HepG2 (cell line): ENCODE results near the gene PLA2G2E.
A peak's percentile ranks its signal among the peaks of the same experiment; 100 is the strongest.

Experiments
- ESRRA ChIP-seq: sonication (generic); formaldehyde crosslinking; IDR thresholded peaks from 2 replicates; pipeline ENCODE4 v1.5.1; 2020; ENCODE audit warnings: mild to moderate bottlenecking, low read depth, missing genetic modification reagents
- EZH2 ChIP-seq: conservative IDR thresholded peaks from 2 replicates; pipeline ENCODE4 v1.6.1; 2012; ENCODE audit warnings: mild to moderate bottlenecking, low read depth, low read length, moderate library complexity
- POLR2AphosphoS5 ChIP-seq: IDR thresholded peaks from 2 replicates; pipeline ENCODE4 v1.6.1; 2012; ENCODE audit warnings: low read depth, low read length
- SIN3A ChIP-seq: IDR thresholded peaks from 2 replicates; pipeline ENCODE4 v1.6.1; 2011; ENCODE audit warnings: low read depth, mild to moderate bottlenecking, control low read depth, low read length, borderline replicate concordance
- TCF7 ChIP-seq: sonication (generic); IDR thresholded peaks from 2 replicates; pipeline ENCODE4 v1.6.1; 2016; ENCODE audit warnings: antibody characterized with exemption, low read depth
- ZNF431 ChIP-seq: sonication (generic); formaldehyde crosslinking; IDR thresholded peaks from 2 replicates; pipeline ENCODE4 v1.9.0; 2022; ENCODE audit warnings: missing genetic modification reagents, low read depth, mild to moderate bottlenecking, borderline replicate concordance
- ZNF878 ChIP-seq: sonication (generic); formaldehyde crosslinking; IDR thresholded peaks from 2 replicates; pipeline ENCODE4 v1.8.1; 2023; ENCODE audit warnings: mild to moderate bottlenecking, missing genetic modification reagents, moderate library complexity
- TF ChIP-seq, protein P1 (sequence below): sonication (generic); formaldehyde crosslinking; IDR thresholded peaks from 2 replicates; pipeline ENCODE4 v1.5.0; 2020; ENCODE audit warnings: mild to moderate bottlenecking, missing genetic modification reagents, moderate library complexity
- TF ChIP-seq, protein P2 (sequence below): fragments of 450-650 bp; IDR thresholded peaks from 2 replicates; pipeline ENCODE4 v1.6.1; 2017
- TF ChIP-seq, protein P3 (sequence below): sonication (generic); formaldehyde crosslinking; IDR thresholded peaks from 2 replicates; pipeline ENCODE4 v1.4.0; 2020; ENCODE audit warnings: missing genetic modification reagents
- TF ChIP-seq, protein P4 (sequence below): sonication (generic); formaldehyde crosslinking; IDR thresholded peaks from 2 replicates; pipeline ENCODE4 v1.4.0; 2020; ENCODE audit warnings: mild to moderate bottlenecking, missing genetic modification reagents

DNA sequence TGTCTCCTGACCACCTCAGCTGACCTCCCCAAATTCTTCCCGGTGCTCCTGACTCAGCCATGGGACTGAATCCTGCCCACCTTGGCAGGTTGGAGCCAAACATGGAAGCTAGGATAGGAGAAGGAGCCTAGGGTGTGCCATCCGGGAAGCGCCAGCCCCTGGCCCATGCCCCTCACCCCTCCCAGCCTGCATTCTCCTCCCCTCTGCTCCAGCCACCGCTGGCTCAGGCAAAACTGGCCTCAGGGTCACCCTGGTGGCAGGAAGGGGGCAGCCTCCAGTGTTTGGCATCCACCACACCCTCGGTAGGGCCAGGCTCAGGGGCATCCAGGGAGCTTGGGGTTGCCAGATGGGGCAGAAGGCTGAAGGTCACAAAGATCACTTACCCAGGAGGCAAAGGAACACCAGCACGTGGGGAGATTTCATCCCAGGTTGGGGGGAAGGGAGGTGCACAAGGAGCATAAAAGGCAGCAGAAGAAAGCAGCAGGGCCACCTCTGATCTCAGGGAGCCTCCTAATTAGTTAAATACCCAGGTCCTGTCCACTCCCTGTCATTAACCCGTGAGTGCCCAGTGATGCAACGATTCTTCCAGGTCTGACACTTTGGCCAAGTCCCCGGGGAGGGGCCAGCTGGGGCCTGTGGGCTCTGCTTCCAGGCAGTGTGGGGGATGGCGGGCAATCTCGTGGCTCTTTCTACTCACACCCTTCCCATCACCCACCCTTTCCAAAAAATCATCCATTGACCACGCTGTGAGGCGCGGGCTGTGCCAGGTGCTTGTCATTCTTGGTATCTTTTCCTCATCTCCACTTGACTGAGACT is at the start of gene PLA2G2E:
- TF ChIP-seq SIN3A (no peak), EZH2 (no peak), TCF7 (no peak), POLR2AphosphoS5 (no peak), ZNF878 (CRISPR knock-in tag) (no peak), ZNF431 (CRISPR knock-in tag) (no peak), ESRRA (CRISPR knock-in tag) (no peak)
- TF ChIP-seq, protein P1, sequence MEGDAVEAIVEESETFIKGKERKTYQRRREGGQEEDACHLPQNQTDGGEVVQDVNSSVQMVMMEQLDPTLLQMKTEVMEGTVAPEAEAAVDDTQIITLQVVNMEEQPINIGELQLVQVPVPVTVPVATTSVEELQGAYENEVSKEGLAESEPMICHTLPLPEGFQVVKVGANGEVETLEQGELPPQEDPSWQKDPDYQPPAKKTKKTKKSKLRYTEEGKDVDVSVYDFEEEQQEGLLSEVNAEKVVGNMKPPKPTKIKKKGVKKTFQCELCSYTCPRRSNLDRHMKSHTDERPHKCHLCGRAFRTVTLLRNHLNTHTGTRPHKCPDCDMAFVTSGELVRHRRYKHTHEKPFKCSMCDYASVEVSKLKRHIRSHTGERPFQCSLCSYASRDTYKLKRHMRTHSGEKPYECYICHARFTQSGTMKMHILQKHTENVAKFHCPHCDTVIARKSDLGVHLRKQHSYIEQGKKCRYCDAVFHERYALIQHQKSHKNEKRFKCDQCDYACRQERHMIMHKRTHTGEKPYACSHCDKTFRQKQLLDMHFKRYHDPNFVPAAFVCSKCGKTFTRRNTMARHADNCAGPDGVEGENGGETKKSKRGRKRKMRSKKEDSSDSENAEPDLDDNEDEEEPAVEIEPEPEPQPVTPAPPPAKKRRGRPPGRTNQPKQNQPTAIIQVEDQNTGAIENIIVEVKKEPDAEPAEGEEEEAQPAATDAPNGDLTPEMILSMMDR (CRISPR knock-in tag): 0 out of 2 replicates have a peak, but pooled peaks have one; percentile 17
- TF ChIP-seq, protein P2, sequence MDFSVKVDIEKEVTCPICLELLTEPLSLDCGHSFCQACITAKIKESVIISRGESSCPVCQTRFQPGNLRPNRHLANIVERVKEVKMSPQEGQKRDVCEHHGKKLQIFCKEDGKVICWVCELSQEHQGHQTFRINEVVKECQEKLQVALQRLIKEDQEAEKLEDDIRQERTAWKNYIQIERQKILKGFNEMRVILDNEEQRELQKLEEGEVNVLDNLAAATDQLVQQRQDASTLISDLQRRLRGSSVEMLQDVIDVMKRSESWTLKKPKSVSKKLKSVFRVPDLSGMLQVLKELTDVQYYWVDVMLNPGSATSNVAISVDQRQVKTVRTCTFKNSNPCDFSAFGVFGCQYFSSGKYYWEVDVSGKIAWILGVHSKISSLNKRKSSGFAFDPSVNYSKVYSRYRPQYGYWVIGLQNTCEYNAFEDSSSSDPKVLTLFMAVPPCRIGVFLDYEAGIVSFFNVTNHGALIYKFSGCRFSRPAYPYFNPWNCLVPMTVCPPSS: no peak
- TF ChIP-seq, protein P3, sequence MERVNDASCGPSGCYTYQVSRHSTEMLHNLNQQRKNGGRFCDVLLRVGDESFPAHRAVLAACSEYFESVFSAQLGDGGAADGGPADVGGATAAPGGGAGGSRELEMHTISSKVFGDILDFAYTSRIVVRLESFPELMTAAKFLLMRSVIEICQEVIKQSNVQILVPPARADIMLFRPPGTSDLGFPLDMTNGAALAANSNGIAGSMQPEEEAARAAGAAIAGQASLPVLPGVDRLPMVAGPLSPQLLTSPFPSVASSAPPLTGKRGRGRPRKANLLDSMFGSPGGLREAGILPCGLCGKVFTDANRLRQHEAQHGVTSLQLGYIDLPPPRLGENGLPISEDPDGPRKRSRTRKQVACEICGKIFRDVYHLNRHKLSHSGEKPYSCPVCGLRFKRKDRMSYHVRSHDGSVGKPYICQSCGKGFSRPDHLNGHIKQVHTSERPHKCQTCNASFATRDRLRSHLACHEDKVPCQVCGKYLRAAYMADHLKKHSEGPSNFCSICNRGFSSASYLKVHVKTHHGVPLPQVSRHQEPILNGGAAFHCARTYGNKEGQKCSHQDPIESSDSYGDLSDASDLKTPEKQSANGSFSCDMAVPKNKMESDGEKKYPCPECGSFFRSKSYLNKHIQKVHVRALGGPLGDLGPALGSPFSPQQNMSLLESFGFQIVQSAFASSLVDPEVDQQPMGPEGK (CRISPR knock-in tag): no peak
- TF ChIP-seq, protein P4, sequence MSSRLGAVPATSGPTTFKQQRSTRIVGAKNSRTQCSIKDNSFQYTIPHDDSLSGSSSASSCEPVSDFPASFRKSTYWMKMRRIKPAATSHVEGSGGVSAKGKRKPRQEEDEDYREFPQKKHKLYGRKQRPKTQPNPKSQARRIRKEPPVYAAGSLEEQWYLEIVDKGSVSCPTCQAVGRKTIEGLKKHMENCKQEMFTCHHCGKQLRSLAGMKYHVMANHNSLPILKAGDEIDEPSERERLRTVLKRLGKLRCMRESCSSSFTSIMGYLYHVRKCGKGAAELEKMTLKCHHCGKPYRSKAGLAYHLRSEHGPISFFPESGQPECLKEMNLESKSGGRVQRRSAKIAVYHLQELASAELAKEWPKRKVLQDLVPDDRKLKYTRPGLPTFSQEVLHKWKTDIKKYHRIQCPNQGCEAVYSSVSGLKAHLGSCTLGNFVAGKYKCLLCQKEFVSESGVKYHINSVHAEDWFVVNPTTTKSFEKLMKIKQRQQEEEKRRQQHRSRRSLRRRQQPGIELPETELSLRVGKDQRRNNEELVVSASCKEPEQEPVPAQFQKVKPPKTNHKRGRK: no peak
